ENCODE measurements around the gene TOMT. TPM values are rescaled to one million over a fixed set of nuclear protein-coding genes. Genes with fewer than 3 reads are reported as not detected.

The TOMT gene
- total and polyA plus RNA-seq, 2 of the 13 experiments (the other 11 are each of a cell fraction or from before 2014, with no cell fraction given): not detected

DNA sequence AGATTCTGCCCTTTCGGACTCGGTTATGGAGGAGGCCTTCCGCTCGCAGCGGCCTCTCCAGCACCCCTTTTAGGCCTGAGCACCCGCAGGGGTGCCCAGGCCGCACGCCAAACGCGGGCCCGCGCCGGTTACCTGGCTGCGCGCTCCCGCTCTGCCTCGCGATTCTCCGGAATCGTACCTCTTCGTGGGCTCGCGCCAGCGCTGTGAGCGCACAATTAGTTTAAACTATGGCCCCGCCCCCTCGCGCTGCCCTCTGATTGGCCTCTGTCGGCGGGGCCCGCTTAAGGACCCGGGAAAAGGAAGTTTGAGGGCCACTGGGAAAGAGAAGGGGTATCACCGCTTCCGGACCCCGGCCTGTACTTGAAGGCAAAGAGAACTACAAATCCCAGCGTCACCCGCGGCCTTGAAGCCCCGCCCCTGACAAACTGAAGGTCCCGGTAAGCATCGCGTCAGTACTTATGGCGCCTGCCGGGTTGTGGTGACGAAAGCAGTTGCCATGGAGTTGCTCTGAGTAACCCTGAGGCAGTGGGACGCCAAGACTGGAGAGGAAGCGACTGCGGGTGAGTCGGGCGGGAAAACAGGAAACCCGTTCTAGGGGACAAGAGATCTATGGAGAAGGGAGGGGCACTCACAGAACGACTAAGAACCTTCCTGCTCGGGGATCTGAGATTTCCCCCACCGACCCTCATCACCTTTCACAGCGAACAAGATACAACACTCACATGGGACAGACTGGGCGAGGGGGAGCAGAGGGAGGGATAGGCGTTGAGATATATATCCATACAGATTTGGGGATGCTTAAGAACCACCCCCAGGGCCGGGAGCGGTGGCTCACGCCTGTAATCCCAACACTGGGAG, 25.2 kb upstream of the TOMT start, which contains the start of the genes LRRC51 and NUMA1 (continued):
- TF ChIP-seq, protein P1, sequence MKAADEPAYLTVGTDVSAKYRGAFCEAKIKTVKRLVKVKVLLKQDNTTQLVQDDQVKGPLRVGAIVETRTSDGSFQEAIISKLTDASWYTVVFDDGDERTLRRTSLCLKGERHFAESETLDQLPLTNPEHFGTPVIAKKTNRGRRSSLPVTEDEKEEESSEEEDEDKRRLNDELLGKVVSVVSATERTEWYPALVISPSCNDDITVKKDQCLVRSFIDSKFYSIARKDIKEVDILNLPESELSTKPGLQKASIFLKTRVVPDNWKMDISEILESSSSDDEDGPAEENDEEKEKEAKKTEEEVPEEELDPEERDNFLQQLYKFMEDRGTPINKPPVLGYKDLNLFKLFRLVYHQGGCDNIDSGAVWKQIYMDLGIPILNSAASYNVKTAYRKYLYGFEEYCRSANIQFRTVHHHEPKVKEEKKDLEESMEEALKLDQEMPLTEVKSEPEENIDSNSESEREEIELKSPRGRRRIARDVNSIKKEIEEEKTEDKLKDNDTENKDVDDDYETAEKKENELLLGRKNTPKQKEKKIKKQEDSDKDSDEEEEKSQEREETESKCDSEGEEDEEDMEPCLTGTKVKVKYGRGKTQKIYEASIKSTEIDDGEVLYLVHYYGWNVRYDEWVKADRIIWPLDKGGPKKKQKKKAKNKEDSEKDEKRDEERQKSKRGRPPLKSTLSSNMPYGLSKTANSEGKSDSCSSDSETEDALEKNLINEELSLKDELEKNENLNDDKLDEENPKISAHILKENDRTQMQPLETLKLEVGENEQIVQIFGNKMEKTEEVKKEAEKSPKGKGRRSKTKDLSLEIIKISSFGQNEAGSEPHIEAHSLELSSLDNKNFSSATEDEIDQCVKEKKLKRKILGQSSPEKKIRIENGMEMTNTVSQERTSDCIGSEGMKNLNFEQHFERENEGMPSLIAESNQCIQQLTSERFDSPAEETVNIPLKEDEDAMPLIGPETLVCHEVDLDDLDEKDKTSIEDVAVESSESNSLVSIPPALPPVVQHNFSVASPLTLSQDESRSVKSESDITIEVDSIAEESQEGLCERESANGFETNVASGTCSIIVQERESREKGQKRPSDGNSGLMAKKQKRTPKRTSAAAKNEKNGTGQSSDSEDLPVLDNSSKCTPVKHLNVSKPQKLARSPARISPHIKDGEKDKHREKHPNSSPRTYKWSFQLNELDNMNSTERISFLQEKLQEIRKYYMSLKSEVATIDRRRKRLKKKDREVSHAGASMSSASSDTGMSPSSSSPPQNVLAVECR (CRISPR knock-in tag; IDR thresholded peaks at IDR 0.05; ENCODE audit: borderline replicate concordance): peak; percentile 86
- TF ChIP-seq, protein P2, sequence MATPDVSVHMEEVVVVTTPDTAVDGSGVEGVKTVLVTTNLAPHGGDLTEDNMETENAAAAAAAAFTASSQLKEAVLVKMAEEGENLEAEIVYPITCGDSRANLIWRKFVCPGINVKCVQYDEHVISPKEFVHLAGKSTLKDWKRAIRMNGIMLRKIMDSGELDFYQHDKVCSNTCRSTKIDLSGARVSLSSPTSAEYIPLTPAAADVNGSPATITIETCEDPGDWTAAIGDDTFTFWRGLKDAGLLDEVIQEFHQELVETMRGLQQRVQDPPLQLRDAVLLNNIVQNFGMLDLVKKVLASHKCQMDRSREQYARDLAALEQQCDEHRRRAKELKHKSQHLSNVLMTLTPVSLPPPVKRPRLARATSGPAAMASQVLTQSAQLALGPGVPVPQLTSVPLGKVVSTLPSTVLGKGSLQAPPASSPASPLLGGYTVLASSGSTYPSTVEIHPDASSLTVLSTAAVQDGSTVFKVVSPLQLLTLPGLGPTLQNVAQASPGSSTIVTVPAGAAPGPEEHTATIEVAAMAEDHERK (CRISPR knock-in tag; IDR thresholded peaks at IDR 0.05; ENCODE audit: low read depth): peak; percentile 20; the same call in 1 of the 2 replicates
- TF ChIP-seq ZNF382 (CRISPR knock-in tag; IDR thresholded peaks at IDR 0.05; ENCODE audit: borderline replicate concordance) (no peak), POLR2A (IDR thresholded peaks at IDR 0.05; ENCODE audit: insufficient read depth in 1 of 2, low read depth in 2 of 2, low read length in 2 of 2) (peak; percentile 58 to 74; a peak in 2 of 4 replicates), PCBP2 (optimal IDR thresholded peaks at IDR 0.05; ENCODE audit: low read depth, low read length, poor library complexity, severe bottlenecking) (no peak), MYC (CRISPR knock-in tag; IDR thresholded peaks at IDR 0.05; ENCODE audit: borderline replicate concordance) (peak; percentile 67; the same call in 1 of the 2 replicates), GABPB1 (CRISPR knock-in tag; IDR thresholded peaks at IDR 0.05) (peak; percentile 93), ZFY (CRISPR knock-in tag; IDR thresholded peaks at IDR 0.05) (peak; percentile 80), ZSCAN21 (CRISPR knock-in tag; IDR thresholded peaks at IDR 0.05; ENCODE audit: borderline replicate concordance) (no peak), SOX5 (CRISPR knock-in tag; IDR thresholded peaks at IDR 0.05; ENCODE audit: borderline replicate concordance) (peak; percentile 35; the same call in 1 of the 2 replicates)
- TF ChIP-seq, protein P3, sequence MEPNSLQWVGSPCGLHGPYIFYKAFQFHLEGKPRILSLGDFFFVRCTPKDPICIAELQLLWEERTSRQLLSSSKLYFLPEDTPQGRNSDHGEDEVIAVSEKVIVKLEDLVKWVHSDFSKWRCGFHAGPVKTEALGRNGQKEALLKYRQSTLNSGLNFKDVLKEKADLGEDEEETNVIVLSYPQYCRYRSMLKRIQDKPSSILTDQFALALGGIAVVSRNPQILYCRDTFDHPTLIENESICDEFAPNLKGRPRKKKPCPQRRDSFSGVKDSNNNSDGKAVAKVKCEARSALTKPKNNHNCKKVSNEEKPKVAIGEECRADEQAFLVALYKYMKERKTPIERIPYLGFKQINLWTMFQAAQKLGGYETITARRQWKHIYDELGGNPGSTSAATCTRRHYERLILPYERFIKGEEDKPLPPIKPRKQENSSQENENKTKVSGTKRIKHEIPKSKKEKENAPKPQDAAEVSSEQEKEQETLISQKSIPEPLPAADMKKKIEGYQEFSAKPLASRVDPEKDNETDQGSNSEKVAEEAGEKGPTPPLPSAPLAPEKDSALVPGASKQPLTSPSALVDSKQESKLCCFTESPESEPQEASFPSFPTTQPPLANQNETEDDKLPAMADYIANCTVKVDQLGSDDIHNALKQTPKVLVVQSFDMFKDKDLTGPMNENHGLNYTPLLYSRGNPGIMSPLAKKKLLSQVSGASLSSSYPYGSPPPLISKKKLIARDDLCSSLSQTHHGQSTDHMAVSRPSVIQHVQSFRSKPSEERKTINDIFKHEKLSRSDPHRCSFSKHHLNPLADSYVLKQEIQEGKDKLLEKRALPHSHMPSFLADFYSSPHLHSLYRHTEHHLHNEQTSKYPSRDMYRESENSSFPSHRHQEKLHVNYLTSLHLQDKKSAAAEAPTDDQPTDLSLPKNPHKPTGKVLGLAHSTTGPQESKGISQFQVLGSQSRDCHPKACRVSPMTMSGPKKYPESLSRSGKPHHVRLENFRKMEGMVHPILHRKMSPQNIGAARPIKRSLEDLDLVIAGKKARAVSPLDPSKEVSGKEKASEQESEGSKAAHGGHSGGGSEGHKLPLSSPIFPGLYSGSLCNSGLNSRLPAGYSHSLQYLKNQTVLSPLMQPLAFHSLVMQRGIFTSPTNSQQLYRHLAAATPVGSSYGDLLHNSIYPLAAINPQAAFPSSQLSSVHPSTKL (CRISPR knock-in tag; IDR thresholded peaks at IDR 0.05): peak; percentile 33; the same call in 1 of the 2 replicates
- TF ChIP-seq, protein P4, sequence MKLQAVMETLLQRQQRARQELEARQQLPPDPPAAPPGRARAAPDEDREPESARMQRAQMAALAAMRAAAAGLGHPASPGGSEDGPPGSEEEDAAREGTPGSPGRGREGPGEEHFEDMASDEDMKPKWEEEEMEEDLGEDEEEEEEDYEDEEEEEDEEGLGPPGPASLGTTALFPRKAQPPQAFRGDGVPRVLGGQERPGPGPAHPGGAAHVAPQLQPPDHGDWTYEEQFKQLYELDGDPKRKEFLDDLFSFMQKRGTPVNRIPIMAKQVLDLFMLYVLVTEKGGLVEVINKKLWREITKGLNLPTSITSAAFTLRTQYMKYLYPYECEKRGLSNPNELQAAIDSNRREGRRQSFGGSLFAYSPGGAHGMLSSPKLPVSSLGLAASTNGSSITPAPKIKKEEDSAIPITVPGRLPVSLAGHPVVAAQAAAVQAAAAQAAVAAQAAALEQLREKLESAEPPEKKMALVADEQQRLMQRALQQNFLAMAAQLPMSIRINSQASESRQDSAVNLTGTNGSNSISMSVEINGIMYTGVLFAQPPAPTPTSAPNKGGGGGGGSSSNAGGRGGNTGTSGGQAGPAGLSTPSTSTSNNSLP (IDR thresholded peaks at IDR 0.05; ENCODE audit: low read depth, low read length): no peak
- TF ChIP-seq, protein P5, sequence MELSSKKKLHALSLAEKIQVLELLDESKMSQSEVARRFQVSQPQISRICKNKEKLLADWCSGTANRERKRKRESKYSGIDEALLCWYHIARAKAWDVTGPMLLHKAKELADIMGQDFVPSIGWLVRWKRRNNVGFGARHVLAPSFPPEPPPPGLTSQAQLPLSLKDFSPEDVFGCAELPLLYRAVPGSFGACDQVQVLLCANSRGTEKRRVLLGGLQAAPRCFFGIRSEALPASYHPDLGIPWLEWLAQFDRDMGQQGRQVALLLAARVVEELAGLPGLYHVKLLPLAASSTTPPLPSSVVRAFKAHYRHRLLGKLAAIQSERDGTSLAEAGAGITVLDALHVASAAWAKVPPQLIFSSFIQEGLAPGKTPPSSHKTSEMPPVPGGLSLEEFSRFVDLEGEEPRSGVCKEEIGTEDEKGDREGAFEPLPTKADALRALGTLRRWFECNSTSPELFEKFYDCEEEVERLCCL (CRISPR knock-in tag; IDR thresholded peaks at IDR 0.05; ENCODE audit: borderline replicate concordance): 0 out of 2 replicates have a peak, but pooled peaks have one; percentile 23

Measured in HepG2 (cell line).